ENCODE results near the gene RGMA. TPM values are rescaled to one million over a fixed set of nuclear protein-coding genes. Genes with fewer than 3 reads are reported as not detected.

The RGMA gene
- total and polyA plus RNA-seq, 2 of the 8 experiments (the other 6 are each of a cell fraction or from before 2014, with no cell fraction given) = 19.9 to 39.8 TPM

GRCh38 chr15:93020976-93021772 lies 67.8 kb downstream of the RGMA start:
- no peak overlapping the region; the same call in 1 of the 2 replicates for H4K8ac ChIP-seq (ENCODE audit: extremely low read depth, insufficient read depth, low read length)
- no peaks in the 10 kb centered on the region for H3K9me3 ChIP-seq (ENCODE audit: insufficient read depth in 2 of 2, low read depth in 1 of 2, low read length in 1 of 2)
- no peak overlapping the region for H3K18ac ChIP-seq (ENCODE audit: extremely low read depth, low read length)
- no peak overlapping the region for H4K5ac ChIP-seq (ENCODE audit: insufficient read length, low read depth, low read length)
- H2BK20ac ChIP-seq (ENCODE audit: low read length) = no peak overlapping the region
- H2BK120ac ChIP-seq (replicated peaks; ENCODE audit: low read depth, low read length) = no peak overlapping the region
- TF ChIP-seq TCF12 (IDR thresholded peaks at IDR 0.05; ENCODE audit: low read depth, low read length) = no peak
- no peak for TF ChIP-seq ATF2 (IDR thresholded peaks at IDR 0.05; ENCODE audit: low read length)
- TF ChIP-seq SP1 (IDR thresholded peaks at IDR 0.05; ENCODE audit: low read depth, low read length) = no peak
- no peak for TF ChIP-seq POLR2A (IDR thresholded peaks at IDR 0.05; ENCODE audit: control extremely low read depth in 1 of 2, low read depth in 2 of 2, low read length in 2 of 2)
- TF ChIP-seq RAD21 (IDR thresholded peaks at IDR 0.05 in 1 of 2, conservative IDR thresholded peaks at IDR 0.05 in 1 of 2; ENCODE audit: low read depth in 2 of 2, low read length in 2 of 2) = no peak
- TF ChIP-seq POU5F1 (IDR thresholded peaks at IDR 0.05; ENCODE audit: low read depth, low read length) = no peak
- no peak for TF ChIP-seq BRCA1 (IDR thresholded peaks at IDR 0.05; ENCODE audit: low read depth, low read length)
- ChIA-PET CTCF (ENCODE audit: partially characterized antibody) (interaction anchor here (0.5 to 5.2 kb wide), 9 partner anchors 8 to 742 kb away, joined by 3 to 38 read pairs (median 4); no protein-coding TSS in a partner anchor), POLR2A (ENCODE audit: partially characterized antibody) (interaction anchor here (1.3 to 1.4 kb wide), 2 partner anchors 10 to 51 kb away, joined by 4 to 5 read pairs; no protein-coding TSS in a partner anchor)
- peaks cover 0 to 5% of the 10 kb centered on the region in 2 experiments; a peak in 1 of 4 replicates for H3K79me2 ChIP-seq (ENCODE audit: control insufficient read depth in 1 of 2, insufficient read depth in 2 of 2, low read length in 2 of 2)
- no peaks in the 10 kb centered on the region for H3K23me2 ChIP-seq (ENCODE audit: low read depth, low read length)
- H2AK5ac ChIP-seq (ENCODE audit: low read depth, low read length) = no peak overlapping the region
- H3K36me3 ChIP-seq (ENCODE audit: control insufficient read depth in 2 of 4, insufficient read depth in 4 of 4, low read length in 3 of 4) = peaks cover 59 to 94% (median 80%) of the 10 kb centered on the region in 4 experiments
- no peak overlapping the region for H2BK15ac ChIP-seq (ENCODE audit: low read length)
- no peak overlapping the region for H3K56ac ChIP-seq (replicated peaks; ENCODE audit: insufficient read length, low read depth, low read length)
- peaks cover 9% of the 10 kb centered on the region; the same call in 1 of the 2 replicates for H3K79me1 ChIP-seq (ENCODE audit: low read depth, low read length)
- no peak overlapping the region for H3K9ac ChIP-seq (replicated peaks in 1 of 4; ENCODE audit: extremely low read depth in 1 of 4, low read depth in 3 of 4, low read length in 3 of 4)
- no peaks in the 10 kb centered on the region for H3K4me1 ChIP-seq (replicated peaks in 1 of 4; ENCODE audit: control insufficient read depth in 3 of 4, insufficient read depth in 4 of 4, low read length in 3 of 4)
- no peak overlapping the region for H3K4ac ChIP-seq (replicated peaks; ENCODE audit: insufficient read length, low read depth, low read length)
- H2BK5ac ChIP-seq (ENCODE audit: low read depth, low read length) = no peak overlapping the region
- H3K4me3 ChIP-seq (ENCODE audit: extremely low read depth in 1 of 4, insufficient read depth in 2 of 4, low read depth in 3 of 4, low read length in 4 of 4) = no peak overlapping the region
- H3K23ac ChIP-seq (ENCODE audit: insufficient read length) = no peak overlapping the region
- no peak overlapping the region for H2AFZ ChIP-seq (ENCODE audit: low read length)
- no peaks in the 10 kb centered on the region for H3K27me3 ChIP-seq (replicated peaks in 1 of 4; ENCODE audit: control insufficient read depth in 3 of 4, extremely low read depth in 1 of 4, insufficient read depth in 3 of 4, low read length in 3 of 4)
- no peak for FAIRE-seq
- no peak overlapping the region for H2BK12ac ChIP-seq (ENCODE audit: low read depth, low read length)
- H4K20me1 ChIP-seq (replicated peaks in 1 of 2; ENCODE audit: control insufficient read depth in 1 of 2, insufficient read depth in 2 of 2, low read length in 2 of 2) = peaks cover 0 to 10% of the 10 kb centered on the region in 2 experiments
- DNase-seq (ENCODE audit: low read depth in 1 of 2, low spot score in 2 of 2) = no peak
- no peak overlapping the region for H4K91ac ChIP-seq (replicated peaks; ENCODE audit: insufficient read length, low read length)
- H3K4me2 ChIP-seq (ENCODE audit: insufficient read depth in 1 of 2, low read depth in 2 of 2, low read length in 2 of 2) = no peak overlapping the region
- no peak overlapping the region for H3K27ac ChIP-seq (ENCODE audit: low read depth, low read length)
- no peak overlapping the region for H3K14ac ChIP-seq (ENCODE audit: insufficient read length)
- 96% methylated on average over 3 of the region's 3 CpGs; no CpG with 5 or more reads in 1 of the 2 experiments for WGBS, 2 experiments (ENCODE audit: extremely low coverage in 1 of 2, insufficient coverage in 1 of 2, insufficient read length in 1 of 2, insufficient replicate concordance in 2 of 2, low coverage in 1 of 2, low lambda C conversion rate in 2 of 2, missing lambda C conversion rate in 1 of 2)

All from H1 (cell line).